HepG2 (cell line): ENCODE measurements around the gene AGAP1. TPM values are rescaled to one million over a fixed set of nuclear protein-coding genes. Genes with fewer than 3 reads are reported as not detected.

Source experiments
- ATAC-seq: fragments of 200-7000 bp; cut with Tn5 transposase; 3 replicates; pipeline ENCODE4 v1.9.1; 2020; ENCODE audit warnings: mild to moderate bottlenecking, moderate library complexity
- BruUV-seq: library from RNA; stranded (reverse); fragments of 400-500 nt; replicated peaks from 2 replicates; lab custom pipeline; 2021; lab: Mats Ljungman, UMichigan
- CTCF ChIA-PET: fragments of 300-600 bp; formaldehyde crosslinking; extraction: SDS; loops from one replicate; lab custom pipeline; 2021; ENCODE audit warnings: low total read pairs, inconsistent platforms, low intra/inter-chr PET ratio; lab: Yijun Ruan, JAX
- POLR2A ChIA-PET: fragments of 350-600 bp; sonication (Branson Sonifier 250); formaldehyde crosslinking; loops from one replicate; lab custom pipeline; 2020; ENCODE audit warnings: antibody characterized with exemption, inconsistent platforms; lab: Yijun Ruan, JAX
- DNase-seq: peaks from one replicate; pipeline ENCODE4 v3.0.0-alpha.2; 2015; ENCODE audit warnings: low spot score
- FAIRE-seq: peaks from 3 replicates; lab custom pipeline; 2011; peaks lifted over from hg19 to GRCh38; lab: Jason Lieb, UNC
- H2AFZ ChIP-seq: one replicate; pipeline ENCODE4 v1.6.1; 2011; ENCODE audit warnings: low read length, inconsistent platforms
- H3K27ac ChIP-seq: fragments of 300-600 bp; 3 replicates; pipeline ENCODE4 v1.8.0; 2011; ENCODE audit warnings: mixed run types, mild to moderate bottlenecking, mixed read lengths, low read length, inconsistent platforms; ENCODE audit not compliant: insufficient read depth; ENCODE audit errors: extremely low read length
- H3K27me3 ChIP-seq, 2 experiments: fragments of 200-600 bp in 1 of 2; 2 replicates in 1 of 2; 3 replicates in 1 of 2; pipeline versions ENCODE4 v1.6.0 to v1.8.0; 2011; ENCODE audit warnings: low read length in 2 of 2, mild to moderate bottlenecking in 2 of 2, moderate library complexity in 2 of 2, inconsistent platforms in 1 of 2; ENCODE audit not compliant: insufficient read depth in 2 of 2, control insufficient read depth in 1 of 2
- H3K36me3 ChIP-seq, 2 experiments: fragments of 200-600 bp in 1 of 2; replicated peaks in 1 of 2; 2 replicates in 1 of 2; 3 replicates in 1 of 2; pipeline versions ENCODE4 v1.5.1 to v1.8.0; 2011; ENCODE audit warnings: low read length in 2 of 2, inconsistent platforms in 1 of 2; ENCODE audit not compliant: insufficient read depth in 2 of 2, control insufficient read depth in 1 of 2
- H3K4me1 ChIP-seq: 2 replicates; pipeline ENCODE4 v1.5.1; 2012; ENCODE audit warnings: low read length, inconsistent platforms; ENCODE audit not compliant: insufficient read depth
- H3K4me2 ChIP-seq: 2 replicates; pipeline ENCODE4 v1.6.0; 2011; ENCODE audit warnings: low read depth, low read length, inconsistent platforms
- H3K4me3 ChIP-seq, 3 experiments: fragments of 200-600 bp in 1 of 3; sonication (generic), shearing (Covaris generic) in 1 of 3; replicated peaks in 1 of 3; 2 replicates each; pipeline ENCODE4 v1.5.1; 2011 to 2016; ENCODE audit warnings: low read length in 3 of 3, inconsistent platforms in 2 of 3, low read depth in 2 of 3, mild to moderate bottlenecking in 2 of 3, control low read depth in 1 of 3, mixed read lengths in 1 of 3; ENCODE audit not compliant: insufficient read depth in 1 of 3
- H3K79me2 ChIP-seq: one replicate; pipeline ENCODE4 v1.6.1; 2011; ENCODE audit warnings: low read length, inconsistent platforms; ENCODE audit not compliant: insufficient read depth
- H3K9ac ChIP-seq: 2 replicates; pipeline ENCODE4 v1.6.0; 2011; ENCODE audit warnings: mild to moderate bottlenecking, low read depth, low read length, inconsistent platforms; ENCODE audit not compliant: insufficient read depth
- H3K9me3 ChIP-seq: 2 replicates; pipeline ENCODE4 v1.5.1; 2012; ENCODE audit warnings: mild to moderate bottlenecking, low read length
- H4K20me1 ChIP-seq: 2 replicates; pipeline ENCODE4 v1.6.0; 2011; ENCODE audit warnings: inconsistent platforms, mild to moderate bottlenecking, low read length, moderate library complexity; ENCODE audit not compliant: insufficient read depth
- ARNT ChIP-seq: fragments of 450-650 bp; IDR thresholded peaks from 2 replicates; pipeline ENCODE4 v1.6.1; 2017
- E2F1 ChIP-seq: sonication (generic); formaldehyde crosslinking; IDR thresholded peaks from 2 replicates; pipeline ENCODE4 v1.5.0; 2020; ENCODE audit warnings: missing genetic modification reagents
- HOXA7 ChIP-seq: sonication (generic); formaldehyde crosslinking; IDR thresholded peaks from 2 replicates; pipeline ENCODE4 v1.8.1; 2022; ENCODE audit warnings: mild to moderate bottlenecking, missing genetic modification reagents, moderate library complexity
- KLF12 ChIP-seq: sonication (generic); formaldehyde crosslinking; IDR thresholded peaks from 2 replicates; pipeline ENCODE4 v1.4.0; 2020; ENCODE audit warnings: missing genetic modification reagents, borderline replicate concordance
- MTF2 ChIP-seq: sonication (generic); formaldehyde crosslinking; IDR thresholded peaks from 2 replicates; pipeline ENCODE4 v1.5.0; 2020; ENCODE audit warnings: missing genetic modification reagents, borderline replicate concordance
- NR3C1 ChIP-seq: sonication (generic); formaldehyde crosslinking; IDR thresholded peaks from 2 replicates; pipeline ENCODE4 v1.4.0; 2020; ENCODE audit warnings: missing genetic modification reagents
- PCBP1 ChIP-seq: fragments of 200-400 bp; formaldehyde crosslinking; IDR thresholded peaks from 2 replicates; pipeline ENCODE4 v1.6.1; 2017; ENCODE audit warnings: mild to moderate bottlenecking, low read depth, low read length, borderline replicate concordance
- RFX3 ChIP-seq: IDR thresholded peaks from 2 replicates; pipeline ENCODE4 v1.6.1; 2016; ENCODE audit warnings: missing biosample characterization, missing genetic modification reagents
- SRSF4 ChIP-seq: fragments of 200-400 bp; formaldehyde crosslinking; IDR thresholded peaks from one replicate; pipeline ENCODE4 v1.6.1; 2018; ENCODE audit warnings: mild to moderate bottlenecking, low read depth, low read length, moderate library complexity; ENCODE audit not compliant: poor library complexity, severe bottlenecking
- TBX2 ChIP-seq: sonication (generic); formaldehyde crosslinking; IDR thresholded peaks from 2 replicates; pipeline ENCODE4 v1.5.0; 2020; ENCODE audit warnings: missing genetic modification reagents, mild to moderate bottlenecking, borderline replicate concordance
- TFDP1 ChIP-seq: IDR thresholded peaks from 2 replicates; pipeline ENCODE4 v1.6.1; 2016; ENCODE audit warnings: missing compliant biosample characterization, missing genetic modification reagents, borderline replicate concordance
- ZFP90 ChIP-seq: sonication (generic); formaldehyde crosslinking; IDR thresholded peaks from 2 replicates; pipeline ENCODE4 v1.8.0; 2022; ENCODE audit warnings: missing genetic modification reagents, mild to moderate bottlenecking, inconsistent platforms, borderline replicate concordance
- ZKSCAN1 ChIP-seq: fragments of 150-350 bp; IDR thresholded peaks from 2 replicates; pipeline ENCODE4 v1.6.1; 2014; ENCODE audit warnings: low read length
- ZNF414 ChIP-seq: sonication (generic); formaldehyde crosslinking; IDR thresholded peaks from 2 replicates; pipeline ENCODE4 v1.5.0; 2020; ENCODE audit warnings: missing genetic modification reagents
- ZNF629 ChIP-seq: sonication (generic); formaldehyde crosslinking; conservative IDR thresholded peaks from 2 replicates; pipeline ENCODE4 v1.5.0; 2020; ENCODE audit warnings: missing genetic modification reagents
- ZUFSP ChIP-seq: sonication (generic); formaldehyde crosslinking; IDR thresholded peaks from 2 replicates; pipeline ENCODE4 v1.9.0; 2021; ENCODE audit warnings: missing genetic modification reagents, mild to moderate bottlenecking, borderline replicate concordance
- WGBS: methylation state at CpG from one replicate; pipeline ENCODE4 v1.1.6; 2017; ENCODE audit warnings: low lambda C conversion rate; 5-methylcytosine and 5-hydroxymethylcytosine counted together
- in situ Hi-C: cut with HindIII; loops from 2 replicates; pipeline ENCODE4 v1.10.0; 2017; ENCODE audit warnings: low pct_unique_long_range_greater_than_20kb; ENCODE audit not compliant: extremely low pct_ligation_motif_present
- intact Hi-C: fragments of 100-400 bp; cut with micrococcal nuclease; formaldehyde crosslinking; loops from one replicate; pipeline ENCODE4 v1.10.0; 2022; ENCODE audit not compliant: unreplicated experiment
- polyA plus RNA-seq, 8 experiments: library from polyadenylated mRNA; depleted of rRNA in 3 of 8; stranded (reverse) in 7 of 8; unstranded in 1 of 8; fragments of >200 nt; fragmentation: Illumina TruSeq in 4 of 8; extraction: Trizol in 4 of 8; gene quantifications; 2 replicates each; pipeline versions ENCODE4 v1.2.1 to v1.2.3, GENCODE V29; 2011 to 2016; ENCODE audit warnings: low read depth in 4 of 8, missing spikeins in 1 of 8, mixed read lengths in 1 of 8; ENCODE audit not compliant: insufficient read depth in 1 of 8
- total RNA-seq, 5 experiments: library from RNA; depleted of rRNA; stranded (reverse); fragments of >200 nt; fragmentation: Illumina TruSeq; extraction: Trizol; gene quantifications; 2 replicates each; pipeline ENCODE4 v1.2.3, GENCODE V29; 2016; ENCODE audit warnings: low read depth in 1 of 5

AGAP1 gene
- total and polyA plus RNA-seq, 2 of the 13 experiments (the other 11 are each of a cell fraction or from before 2014, with no cell fraction given), result 21.2 to 32.7 TPM

GRCh38 chr2:235447210-235447609 is 46.6 kb upstream of the AGAP1 start:
- no peak for DNase-seq
- POLR2A ChIA-PET, result no interaction called here

GRCh38 chr2:235449568-235449967 is 44.3 kb upstream of the AGAP1 start:
- Histone ChIP-seq H4K20me1 (no peaks in the 10 kb centered on the region), H3K4me1 (peaks cover 18% of the 10 kb centered on the region), H2AFZ (no peak overlapping the region), H3K79me2 (no peaks in the 10 kb centered on the region), H3K4me3 (no peak overlapping the region), H3K27me3 (peaks cover 2 to 26% of the 10 kb centered on the region in 2 experiments; a peak in 3 of 5 replicates), H3K9me3 (no peaks in the 10 kb centered on the region), H3K36me3 (no peaks in the 10 kb centered on the region), H3K9ac (no peak overlapping the region), H3K27ac (no peak overlapping the region), H3K4me2 (no peak overlapping the region)
- intact Hi-C loops (no loop called here), in situ Hi-C loops (no loop called here)
- ChIA-PET POLR2A (no interaction called here), CTCF (no interaction called here)
- no peak for DNase-seq
- FAIRE-seq, result no peak
- 52% methylated on average over 9 of the region's 9 CpGs for WGBS
- no TSS peak for BruUV-seq
- peak; percentile 26; the same call in 1 of the 3 replicates for ATAC-seq
- TF ChIP-seq NR3C1 (CRISPR knock-in tag) (no peak), ZKSCAN1 (no peak), KLF12 (CRISPR knock-in tag) (no peak), E2F1 (no peak), ZFP90 (CRISPR knock-in tag) (no peak), RFX3 (CRISPR knock-in tag) (no peak), SRSF4 (no peak), TFDP1 (CRISPR knock-in tag) (no peak), ARNT (no peak), ZNF414 (no peak), ZUFSP (CRISPR knock-in tag) (no peak), HOXA7 (no peak), PCBP1 (no peak), TBX2 (no peak)

More at GRCh38 chr2:235447210-235447609, 46.6 kb upstream of the AGAP1 start:
- H3K4me3 ChIP-seq, result no peak overlapping the region
- H3K79me2 ChIP-seq, result no peaks in the 10 kb centered on the region
- no peak for FAIRE-seq
- H3K27ac ChIP-seq, result no peak overlapping the region
- 1% methylated on average over 3 of the region's 3 CpGs for WGBS
- no peak for ATAC-seq
- no peak overlapping the region for H3K4me2 ChIP-seq
- BruUV-seq, result no TSS peak
- no peak for TF ChIP-seq MTF2 (CRISPR knock-in tag)
- TF ChIP-seq ZNF629 (CRISPR knock-in tag), result peak; percentile 52; the same call in 1 of the 2 replicates
- H3K36me3 ChIP-seq, result no peaks in the 10 kb centered on the region
- intact Hi-C loops, result no loop called here
- H3K9ac ChIP-seq, result no peak overlapping the region
- H3K9me3 ChIP-seq, result no peaks in the 10 kb centered on the region
- H3K4me1 ChIP-seq, result peaks cover 16% of the 10 kb centered on the region
- peaks cover 2 to 21% of the 10 kb centered on the region in 2 experiments; a peak in 4 of 5 replicates for H3K27me3 ChIP-seq
- in situ Hi-C loops, result no loop called here
- H2AFZ ChIP-seq, result no peak overlapping the region
- H4K20me1 ChIP-seq, result no peaks in the 10 kb centered on the region
- CTCF ChIA-PET, result no interaction called here
